ENCODE measurements around the gene SLC29A4. TPM values are rescaled to one million over a fixed set of nuclear protein-coding genes. Genes with fewer than 3 reads are reported as not detected.

The SLC29A4 gene
- total and polyA plus RNA-seq, 2 donors (not counting 3 experiments of a cell fraction or from before 2014, with no cell fraction given): 5.2 to 7.7 TPM

DNA sequence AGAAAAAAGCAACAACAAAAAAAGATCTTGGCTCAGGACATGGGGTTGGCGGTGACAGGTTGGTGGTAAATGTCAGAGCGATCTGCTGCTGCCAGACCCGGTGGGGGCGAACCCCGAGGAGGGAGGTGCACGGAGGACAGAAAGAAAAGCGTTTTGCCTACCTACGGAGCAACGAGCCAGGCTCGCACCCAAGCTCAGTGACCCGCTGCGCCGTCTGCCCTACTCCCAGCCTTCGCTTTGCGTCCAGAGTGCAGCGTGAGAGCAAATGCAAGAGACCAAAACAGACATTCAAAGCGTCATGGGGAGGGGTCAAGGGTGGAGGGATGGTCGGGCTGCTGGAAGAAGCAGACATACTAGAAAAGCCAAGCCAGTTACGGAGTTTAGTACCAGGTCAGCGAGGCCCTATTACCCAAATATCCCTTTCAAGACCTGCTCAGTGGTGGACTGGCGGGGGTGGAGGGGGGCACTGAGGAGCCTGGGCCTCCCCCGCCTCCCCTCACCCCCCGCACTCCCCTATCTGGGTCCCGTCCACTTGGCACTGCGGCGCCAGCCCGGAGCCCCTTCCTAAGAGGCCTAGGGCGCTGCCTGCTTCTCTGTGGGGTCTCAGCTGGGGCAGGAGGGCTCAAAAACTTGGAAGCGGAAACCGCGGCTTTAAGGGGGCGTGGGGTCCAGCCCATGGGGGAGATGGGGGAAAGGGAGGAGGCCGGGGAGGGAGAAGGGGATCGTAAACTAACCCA, 66.9 kb downstream of the SLC29A4 start:
- Histone ChIP-seq H3K9ac (replicated peaks; ENCODE audit: extremely low read depth, insufficient read depth, low read length) (no peak overlapping the region), H3K4me1 (ENCODE audit: control insufficient read depth, extremely low read depth, insufficient read depth, low read length) (no peaks in the 10 kb centered on the region), H3K9me3 (replicated peaks; ENCODE audit: control insufficient read depth, insufficient read depth, low read length) (no peaks in the 10 kb centered on the region), H3K27ac (ENCODE audit: insufficient read depth, low read depth, low read length) (no peak overlapping the region), H3K9me1 (replicated peaks; ENCODE audit: control insufficient read depth, extremely low read depth, insufficient read depth, low read length) (no peaks in the 10 kb centered on the region), H3K4me3 (replicated peaks in 1 of 3; ENCODE audit: insufficient read depth in 1 of 3, low read depth in 1 of 3, low read length in 3 of 3) (no peak overlapping the region), H4K20me1 (replicated peaks; ENCODE audit: control insufficient read depth, extremely low read depth, insufficient read depth, low read length) (no peaks in the 10 kb centered on the region), H3K4me2 (ENCODE audit: insufficient read depth, low read length) (no peak overlapping the region), H3K36me3 (ENCODE audit: control insufficient read depth in 2 of 2, extremely low read depth in 1 of 2, insufficient read depth in 2 of 2, low read length in 2 of 2) (peaks cover 0 to 36% of the 10 kb centered on the region in 2 experiments), H3K27me3 (ENCODE audit: control insufficient read depth in 2 of 2, insufficient read depth in 2 of 2, low read length in 2 of 2) (no peaks in the 10 kb centered on the region), H2AFZ (ENCODE audit: low read depth, low read length) (no peak overlapping the region), H3K79me2 (ENCODE audit: control insufficient read depth, insufficient read depth, low read length) (peaks cover 8% of the 10 kb centered on the region)
- ChIA-PET POLR2A (no interaction called here), CTCF (interaction anchor here (0.7 to 2.0 kb wide), 2 partner anchors 16 to 109 kb away, joined by 3 to 5 read pairs; no protein-coding TSS in a partner anchor)
- no TSS peak for BruUV-seq (replicated peaks)
- no peak for FAIRE-seq
- DNase-seq (ENCODE audit: low read depth, low spot score): no peak
- intact Hi-C loops (cut with micrococcal nuclease) (no loop called here), dilution Hi-C loops (cut with MboI; ENCODE audit: extremely low pct_ligation_motif_present, low sequenced_read_pairs) (no loop called here)
- no peak for TF ChIP-seq EZH2 (IDR thresholded peaks at IDR 0.05; ENCODE audit: borderline replicate concordance, low read depth, low read length, severe bottlenecking)
- no peak for TF ChIP-seq MYC (IDR thresholded peaks at IDR 0.05; ENCODE audit: low read depth, low read length)
- no peak for TF ChIP-seq JUN (IDR thresholded peaks at IDR 0.05; ENCODE audit: borderline replicate concordance, insufficient read depth, insufficient read length, low read depth)
- TF ChIP-seq GATA2 (IDR thresholded peaks at IDR 0.05; ENCODE audit: insufficient read depth, insufficient read length, low read depth, low read length): no peak
- TF ChIP-seq POLR2A (IDR thresholded peaks at IDR 0.05; ENCODE audit: low read depth, low read length): no peak
- no peak for TF ChIP-seq CTCF (IDR thresholded peaks at IDR 0.05; ENCODE audit: extremely low read depth in 1 of 2, insufficient read depth in 1 of 2, low read depth in 1 of 2, low read length in 2 of 2)
- TF ChIP-seq, protein P1, sequence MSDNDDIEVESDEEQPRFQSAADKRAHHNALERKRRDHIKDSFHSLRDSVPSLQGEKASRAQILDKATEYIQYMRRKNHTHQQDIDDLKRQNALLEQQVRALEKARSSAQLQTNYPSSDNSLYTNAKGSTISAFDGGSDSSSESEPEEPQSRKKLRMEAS (IDR thresholded peaks at IDR 0.05; ENCODE audit: insufficient read depth, insufficient read length): no peak
- no peak for TF ChIP-seq FOS (IDR thresholded peaks at IDR 0.05; ENCODE audit: borderline replicate concordance, insufficient read depth, low read length)
- no peak for TF ChIP-seq POLR2AphosphoS5 (IDR thresholded peaks at IDR 0.05; ENCODE audit: insufficient read depth, low read depth, low read length)

All from endothelial cell of umbilical vein (primary cell).